ENCODE measurements around the gene LHFPL4. TPM values are rescaled to one million over a fixed set of nuclear protein-coding genes. Genes with fewer than 3 reads are reported as not detected.

Gene LHFPL4
- total and polyA plus RNA-seq, 2 of the 8 experiments (the other 6 are each of a cell fraction or from before 2014, with no cell fraction given) = 5.0 to 16.9 TPM

DNA sequence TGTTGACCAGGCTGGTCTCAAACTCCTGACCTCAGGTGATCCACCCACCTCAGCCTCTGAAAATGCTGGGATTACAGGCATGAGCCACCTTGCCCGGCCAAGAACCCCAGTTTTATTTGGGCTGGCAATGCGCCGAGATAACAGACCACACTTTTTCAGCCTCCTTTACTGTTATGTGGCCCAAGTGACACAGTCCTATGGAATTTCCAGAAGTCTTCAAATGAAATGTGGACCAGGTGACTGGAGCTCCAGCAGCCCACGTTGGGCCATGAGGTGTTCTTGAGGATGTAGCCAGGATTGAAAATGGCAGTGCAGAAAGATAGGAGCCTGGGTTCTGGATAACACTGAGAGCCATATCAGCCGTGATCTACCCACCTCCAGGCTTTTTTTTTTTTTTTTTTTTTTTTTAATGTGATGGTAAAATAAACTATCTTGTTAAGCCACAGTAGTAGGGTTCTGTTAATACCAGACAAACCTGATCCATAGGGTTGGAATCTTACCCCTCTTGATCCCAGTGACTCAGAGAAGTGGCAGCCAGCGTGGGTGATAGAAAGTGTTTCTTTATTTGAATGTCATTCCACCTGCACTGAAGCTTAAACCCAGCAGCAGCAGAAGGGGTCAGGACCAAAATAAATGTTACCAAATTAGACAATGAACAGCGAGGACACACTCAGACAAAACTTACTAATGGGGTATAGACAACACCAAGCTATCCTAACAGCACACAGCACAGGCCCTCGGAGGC lies 55.6 kb downstream of the LHFPL4 start:
- peaks cover 0 to 6% (median 3%) of the 10 kb centered on the region in 4 experiments; a peak in 4 of 7 replicates for H3K4me1 ChIP-seq (replicated peaks in 1 of 4; ENCODE audit: control insufficient read depth in 3 of 4, insufficient read depth in 4 of 4, low read length in 3 of 4)
- no peak for FAIRE-seq
- no peak overlapping the region for H2BK15ac ChIP-seq (ENCODE audit: low read length)
- no peaks in the 10 kb centered on the region for H3K36me3 ChIP-seq (ENCODE audit: control insufficient read depth in 2 of 4, insufficient read depth in 4 of 4, low read length in 3 of 4)
- H3K9me3 ChIP-seq (ENCODE audit: insufficient read depth in 2 of 2, low read depth in 1 of 2, low read length in 1 of 2) = no peaks in the 10 kb centered on the region
- H4K8ac ChIP-seq (ENCODE audit: extremely low read depth, insufficient read depth, low read length) = no peak overlapping the region
- no peak overlapping the region for H2BK120ac ChIP-seq (replicated peaks; ENCODE audit: low read depth, low read length)
- peaks cover 0 to 2% of the 10 kb centered on the region in 2 experiments for H4K20me1 ChIP-seq (replicated peaks in 1 of 2; ENCODE audit: control insufficient read depth in 1 of 2, insufficient read depth in 2 of 2, low read length in 2 of 2)
- no peaks in the 10 kb centered on the region for H3K79me1 ChIP-seq (ENCODE audit: low read depth, low read length)
- H3K4me3 ChIP-seq (ENCODE audit: extremely low read depth in 1 of 4, insufficient read depth in 2 of 4, low read depth in 3 of 4, low read length in 4 of 4) = no peak overlapping the region
- no peak overlapping the region for H3K23ac ChIP-seq (ENCODE audit: insufficient read length)
- H3K4ac ChIP-seq (replicated peaks; ENCODE audit: insufficient read length, low read depth, low read length) = no peak overlapping the region
- H3K56ac ChIP-seq (replicated peaks; ENCODE audit: insufficient read length, low read depth, low read length) = no peak overlapping the region
- H3K4me2 ChIP-seq (ENCODE audit: insufficient read depth in 1 of 2, low read depth in 2 of 2, low read length in 2 of 2) = no peak overlapping the region
- no peak overlapping the region for H2BK12ac ChIP-seq (ENCODE audit: low read depth, low read length)
- no peak overlapping the region for H3K27ac ChIP-seq (ENCODE audit: low read depth, low read length)
- no peak overlapping the region for H3K14ac ChIP-seq (ENCODE audit: insufficient read length)
- 88% methylated on average over 7 of the region's 8 CpGs; no CpG with 5 or more reads in 1 of the 2 experiments for WGBS, 2 experiments (ENCODE audit: extremely low coverage in 1 of 2, insufficient coverage in 1 of 2, insufficient read length in 1 of 2, insufficient replicate concordance in 2 of 2, low coverage in 1 of 2, low lambda C conversion rate in 2 of 2, missing lambda C conversion rate in 1 of 2)
- no peak overlapping the region for H2BK20ac ChIP-seq (ENCODE audit: low read length)
- no peak for DNase-seq (ENCODE audit: low read depth in 1 of 2, low spot score in 2 of 2)
- H2AFZ ChIP-seq (ENCODE audit: low read length) = no peak overlapping the region
- ChIA-PET POLR2A (ENCODE audit: partially characterized antibody) (interaction anchor here (1.1 to 1.9 kb wide), 4 partner anchors 10 to 151 kb away, joined by 3 to 5 read pairs (median 4); partner anchors contain the start of genes MTMR14, SETD5 and THUMPD3), CTCF (ENCODE audit: partially characterized antibody) (interaction anchor here (0.6 to 0.9 kb wide), 3 partner anchors 10 to 772 kb away, joined by 3 to 6 read pairs (median 3); no protein-coding TSS in a partner anchor)
- no peak overlapping the region for H2BK5ac ChIP-seq (ENCODE audit: low read depth, low read length)
- peaks cover 8% of the 10 kb centered on the region; the same call in 1 of the 2 replicates for H3K23me2 ChIP-seq (ENCODE audit: low read depth, low read length)
- H4K5ac ChIP-seq (ENCODE audit: insufficient read length, low read depth, low read length) = no peak overlapping the region
- H2AK5ac ChIP-seq (ENCODE audit: low read depth, low read length) = no peak overlapping the region
- H3K18ac ChIP-seq (ENCODE audit: extremely low read depth, low read length) = no peak overlapping the region
- H3K27me3 ChIP-seq (replicated peaks in 1 of 4; ENCODE audit: control insufficient read depth in 3 of 4, extremely low read depth in 1 of 4, insufficient read depth in 3 of 4, low read length in 3 of 4) = peaks cover 0 to 21% (median 18%) of the 10 kb centered on the region in 4 experiments; a peak in 6 of 7 replicates
- H4K91ac ChIP-seq (replicated peaks; ENCODE audit: insufficient read length, low read length) = no peak overlapping the region
- no peaks in the 10 kb centered on the region for H3K79me2 ChIP-seq (ENCODE audit: control insufficient read depth in 1 of 2, insufficient read depth in 2 of 2, low read length in 2 of 2)
- H3K9ac ChIP-seq (replicated peaks in 1 of 4; ENCODE audit: extremely low read depth in 1 of 4, low read depth in 3 of 4, low read length in 3 of 4) = no peak overlapping the region
- TF ChIP-seq GTF2F1 (IDR thresholded peaks at IDR 0.05; ENCODE audit: borderline replicate concordance, low read depth, low read length) = no peak
- no peak for TF ChIP-seq TBP (IDR thresholded peaks at IDR 0.05; ENCODE audit: low read depth, low read length)
- TF ChIP-seq, protein P1, sequence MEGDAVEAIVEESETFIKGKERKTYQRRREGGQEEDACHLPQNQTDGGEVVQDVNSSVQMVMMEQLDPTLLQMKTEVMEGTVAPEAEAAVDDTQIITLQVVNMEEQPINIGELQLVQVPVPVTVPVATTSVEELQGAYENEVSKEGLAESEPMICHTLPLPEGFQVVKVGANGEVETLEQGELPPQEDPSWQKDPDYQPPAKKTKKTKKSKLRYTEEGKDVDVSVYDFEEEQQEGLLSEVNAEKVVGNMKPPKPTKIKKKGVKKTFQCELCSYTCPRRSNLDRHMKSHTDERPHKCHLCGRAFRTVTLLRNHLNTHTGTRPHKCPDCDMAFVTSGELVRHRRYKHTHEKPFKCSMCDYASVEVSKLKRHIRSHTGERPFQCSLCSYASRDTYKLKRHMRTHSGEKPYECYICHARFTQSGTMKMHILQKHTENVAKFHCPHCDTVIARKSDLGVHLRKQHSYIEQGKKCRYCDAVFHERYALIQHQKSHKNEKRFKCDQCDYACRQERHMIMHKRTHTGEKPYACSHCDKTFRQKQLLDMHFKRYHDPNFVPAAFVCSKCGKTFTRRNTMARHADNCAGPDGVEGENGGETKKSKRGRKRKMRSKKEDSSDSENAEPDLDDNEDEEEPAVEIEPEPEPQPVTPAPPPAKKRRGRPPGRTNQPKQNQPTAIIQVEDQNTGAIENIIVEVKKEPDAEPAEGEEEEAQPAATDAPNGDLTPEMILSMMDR (IDR thresholded peaks at IDR 0.05; ENCODE audit: control extremely low read depth in 1 of 3, insufficient read depth in 1 of 3, low read depth in 1 of 3, low read length in 3 of 3) = no peak
- no peak for TF ChIP-seq ATF3 (IDR thresholded peaks at IDR 0.05; ENCODE audit: insufficient read depth, low read depth, low read length)
- no peak for TF ChIP-seq RFX5 (IDR thresholded peaks at IDR 0.05; ENCODE audit: borderline replicate concordance, low read depth, low read length)
- TF ChIP-seq EGR1 (IDR thresholded peaks at IDR 0.05; ENCODE audit: borderline replicate concordance, low read depth, low read length) = no peak
- TF ChIP-seq JUND (IDR thresholded peaks at IDR 0.05; ENCODE audit: low read length) = no peak
- no peak for TF ChIP-seq CEBPB (IDR thresholded peaks at IDR 0.05; ENCODE audit: low read depth, low read length)
- TF ChIP-seq HDAC6 (IDR thresholded peaks at IDR 0.05; ENCODE audit: low read depth, low read length) = no peak
- no peak for TF ChIP-seq TCF12 (IDR thresholded peaks at IDR 0.05; ENCODE audit: low read depth, low read length)

All from H1 (cell line).